Measurements from ENCODE around the gene NCK2. TPM values are rescaled to one million over a fixed set of nuclear protein-coding genes. Genes with fewer than 3 reads are reported as not detected.
A peak's percentile ranks its signal among the peaks of the same experiment; 100 is the strongest.

The NCK2 gene
- total and polyA plus RNA-seq, 2 of the 13 experiments (the other 11 are each of a cell fraction or from before 2014, with no cell fraction given): 14.8 to 23.5 TPM

DNA sequence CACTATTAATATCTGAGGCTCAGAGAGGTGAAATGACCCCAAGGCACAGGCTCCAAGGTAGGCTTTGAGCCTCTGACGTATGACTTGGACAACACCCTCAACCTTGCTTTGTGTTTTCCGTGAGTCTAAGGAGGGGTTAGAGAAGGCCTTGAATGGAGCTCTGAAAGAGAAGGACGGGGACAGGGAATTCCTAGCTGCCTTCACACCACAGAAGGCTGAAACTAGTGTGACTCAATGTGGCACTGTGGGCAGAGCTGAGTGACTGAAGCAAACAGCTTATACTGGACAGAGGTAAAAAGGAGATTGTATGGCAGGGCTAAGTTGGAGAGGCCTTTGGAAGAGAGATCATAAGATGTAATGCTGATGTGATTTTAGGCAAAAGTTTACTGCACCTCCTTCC is 3.5 kb upstream of the NCK2 start:
- no peak overlapping the region for H3K4me3 ChIP-seq (replicated peaks in 1 of 3; ENCODE audit: insufficient read depth in 1 of 3, low read depth in 2 of 3, low read length in 3 of 3)
- no peak overlapping the region for H2AFZ ChIP-seq (ENCODE audit: low read length)
- no peaks in the 10 kb centered on the region for H3K36me3 ChIP-seq (replicated peaks in 1 of 2; ENCODE audit: control insufficient read depth in 1 of 2, insufficient read depth in 2 of 2, low read length in 2 of 2)
- FAIRE-seq (no peak), DNase-seq (ENCODE audit: low spot score) (no peak), ATAC-seq (no peak)
- H3K9me3 ChIP-seq (ENCODE audit: low read length): no peaks in the 10 kb centered on the region
- peaks cover 5% of the 10 kb centered on the region for H3K79me2 ChIP-seq (ENCODE audit: insufficient read depth, low read length)
- H4K20me1 ChIP-seq (ENCODE audit: insufficient read depth, low read length): no peaks in the 10 kb centered on the region; the same call in 1 of the 2 replicates
- WGBS (ENCODE audit: low lambda C conversion rate): 33% methylated on average over 3 of the region's 3 CpGs
- ChIA-PET POLR2A (no interaction called here), CTCF (ENCODE audit: low intra/inter-chr PET ratio, low total read pairs) (no interaction called here)
- no TSS peak for BruUV-seq (replicated peaks)
- intact Hi-C loops (cut with micrococcal nuclease; ENCODE audit: unreplicated experiment): loop anchor here (5.0 kb wide), 1 partner anchor 176 kb away; no protein-coding TSS in a partner anchor
- no peak overlapping the region for H3K27ac ChIP-seq (ENCODE audit: extremely low read length, insufficient read depth, low read length)
- H3K4me1 ChIP-seq (ENCODE audit: insufficient read depth, low read length): peaks cover 21% of the 10 kb centered on the region
- TF ChIP-seq PHF21A (CRISPR knock-in tag; IDR thresholded peaks at IDR 0.05) (no peak), GTF2F1 (IDR thresholded peaks at IDR 0.05; ENCODE audit: low read length) (no peak), MYNN (CRISPR knock-in tag; IDR thresholded peaks at IDR 0.05; ENCODE audit: low read depth) (no peak), MXI1 (IDR thresholded peaks at IDR 0.05; ENCODE audit: borderline replicate concordance, low read depth, low read length) (no peak)
- TF ChIP-seq, protein P1, sequence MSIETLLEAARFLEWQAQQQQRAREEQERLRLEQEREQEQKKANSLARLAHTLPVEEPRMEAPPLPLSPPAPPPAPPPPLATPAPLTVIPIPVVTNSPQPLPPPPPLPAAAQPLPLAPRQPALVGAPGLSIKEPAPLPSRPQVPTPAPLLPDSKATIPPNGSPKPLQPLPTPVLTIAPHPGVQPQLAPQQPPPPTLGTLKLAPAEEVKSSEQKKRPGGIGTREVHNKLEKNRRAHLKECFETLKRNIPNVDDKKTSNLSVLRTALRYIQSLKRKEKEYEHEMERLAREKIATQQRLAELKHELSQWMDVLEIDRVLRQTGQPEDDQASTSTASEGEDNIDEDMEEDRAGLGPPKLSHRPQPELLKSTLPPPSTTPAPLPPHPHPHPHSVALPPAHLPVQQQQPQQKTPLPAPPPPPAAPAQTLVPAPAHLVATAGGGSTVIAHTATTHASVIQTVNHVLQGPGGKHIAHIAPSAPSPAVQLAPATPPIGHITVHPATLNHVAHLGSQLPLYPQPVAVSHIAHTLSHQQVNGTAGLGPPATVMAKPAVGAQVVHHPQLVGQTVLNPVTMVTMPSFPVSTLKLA (IDR thresholded peaks at IDR 0.05): no peak
- H3K9ac ChIP-seq (ENCODE audit: insufficient read depth, low read depth, low read length): no peak overlapping the region
- in situ Hi-C loops (cut with HindIII; ENCODE audit: extremely low pct_ligation_motif_present, low pct_unique_long_range_greater_than_20kb): no loop called here
- no peak overlapping the region for H3K4me2 ChIP-seq (ENCODE audit: low read depth, low read length)
- H3K27me3 ChIP-seq (ENCODE audit: control insufficient read depth in 1 of 2, insufficient read depth in 2 of 2, low read length in 2 of 2): peaks cover 0 to 26% of the 10 kb centered on the region in 2 experiments; a peak in 3 of 5 replicates

DNA sequence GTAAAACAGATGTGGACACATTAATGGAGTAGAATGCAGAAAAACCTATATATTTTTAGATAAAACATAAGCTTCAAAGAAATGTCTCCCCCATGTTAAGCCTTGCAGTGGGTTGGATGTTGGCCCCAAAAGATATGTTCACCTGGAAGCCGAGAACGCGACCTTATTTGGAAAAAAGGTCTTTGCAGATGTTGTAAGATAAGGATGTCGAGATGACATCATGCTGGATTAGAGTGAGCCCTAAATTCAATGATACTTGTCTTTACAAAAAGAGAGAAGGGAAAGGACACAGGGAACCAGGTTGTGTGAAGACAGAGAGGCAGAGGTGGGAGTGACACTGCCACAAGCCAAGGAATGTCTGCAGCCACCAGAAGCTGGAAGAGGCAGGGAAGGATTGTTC is 3.1 kb upstream of the NCK2 start:
- in situ Hi-C loops (cut with HindIII; ENCODE audit: extremely low pct_ligation_motif_present, low pct_unique_long_range_greater_than_20kb) (no loop called here), intact Hi-C loops (cut with micrococcal nuclease; ENCODE audit: unreplicated experiment) (loop anchor here (5.0 kb wide), 1 partner anchor 176 kb away; no protein-coding TSS in a partner anchor)
- ChIA-PET CTCF (ENCODE audit: low intra/inter-chr PET ratio, low total read pairs) (no interaction called here), POLR2A (no interaction called here)
- Histone ChIP-seq H3K4me1 (ENCODE audit: insufficient read depth, low read length) (peaks cover 25% of the 10 kb centered on the region), H3K36me3 (replicated peaks in 1 of 2; ENCODE audit: control insufficient read depth in 1 of 2, insufficient read depth in 2 of 2, low read length in 2 of 2) (no peaks in the 10 kb centered on the region), H2AFZ (ENCODE audit: low read length) (no peak overlapping the region), H3K4me2 (ENCODE audit: low read depth, low read length) (no peak overlapping the region), H3K27me3 (ENCODE audit: control insufficient read depth in 1 of 2, insufficient read depth in 2 of 2, low read length in 2 of 2) (peaks cover 0 to 26% of the 10 kb centered on the region in 2 experiments; a peak in 3 of 5 replicates), H3K9ac (ENCODE audit: insufficient read depth, low read depth, low read length) (no peak overlapping the region), H3K27ac (ENCODE audit: extremely low read length, insufficient read depth, low read length) (no peak overlapping the region), H3K9me3 (ENCODE audit: low read length) (no peaks in the 10 kb centered on the region), H3K4me3 (replicated peaks in 1 of 3; ENCODE audit: insufficient read depth in 1 of 3, low read depth in 2 of 3, low read length in 3 of 3) (no peak overlapping the region), H3K79me2 (ENCODE audit: insufficient read depth, low read length) (peaks cover 10% of the 10 kb centered on the region), H4K20me1 (ENCODE audit: insufficient read depth, low read length) (no peaks in the 10 kb centered on the region; the same call in 1 of the 2 replicates)
- DNase-seq (ENCODE audit: low spot score): no peak
- BruUV-seq (replicated peaks): no TSS peak
- TF ChIP-seq ATF7 (IDR thresholded peaks at IDR 0.05) (peak; percentile 49; the same call in 1 of the 2 replicates), ATF7 (CRISPR knock-in tag; IDR thresholded peaks at IDR 0.05) (no peak), MYNN (CRISPR knock-in tag; IDR thresholded peaks at IDR 0.05; ENCODE audit: low read depth) (no peak)
- WGBS (ENCODE audit: low lambda C conversion rate): 67% methylated on average over 4 of the region's 4 CpGs
- FAIRE-seq: no peak
- ATAC-seq: no peak

Data from HepG2 (cell line).